Activated CD8-positive, alpha-beta T cell treated with anti-CD3 and anti-CD28 coated beads for 36 hours (primary cell): ENCODE measurements around the gene HMG20A. TPM values are rescaled to one million over a fixed set of nuclear protein-coding genes. Genes with fewer than 3 reads are reported as not detected.

Source experiments
- ATAC-seq: fragments of 200-7000 bp; cut with Tn5 transposase; one replicate; pipeline ENCODE4 v1.10.0; 2021; ENCODE audit warnings: mild to moderate bottlenecking, moderate library complexity
- CTCF ChIA-PET: fragments of 350-600 bp; sonication (Branson Sonifier 250); formaldehyde crosslinking; loops from one replicate; lab custom pipeline; 2021; ENCODE audit warnings: antibody characterized with exemption; lab: Charles Lee
- POLR2A ChIA-PET: fragments of 350-600 bp; sonication (Branson Sonifier 250); formaldehyde crosslinking; loops from one replicate; lab custom pipeline; 2021; ENCODE audit warnings: antibody characterized with exemption; lab: Charles Lee
- DNase-seq: peaks from one replicate; pipeline ENCODE4 v3.0.0-alpha.2; 2020
- H3K27ac Mint-ChIP-seq: one replicate; pipeline ENCODE4 v1.8.0; 2021; ENCODE audit warnings: mild to moderate bottlenecking, mixed read lengths
- H3K27me3 Mint-ChIP-seq: one replicate; pipeline ENCODE4 v1.8.0; 2021; ENCODE audit warnings: mixed read lengths
- H3K36me3 Mint-ChIP-seq: one replicate; pipeline ENCODE4 v1.8.0; 2021; ENCODE audit warnings: low read depth, mixed read lengths
- H3K4me1 Mint-ChIP-seq: one replicate; pipeline ENCODE4 v1.8.0; 2021; ENCODE audit warnings: low read depth, mixed read lengths
- H3K4me3 Mint-ChIP-seq: one replicate; pipeline ENCODE4 v1.8.0; 2021; ENCODE audit warnings: mild to moderate bottlenecking, moderate library complexity, mixed read lengths
- H3K9me3 Mint-ChIP-seq: one replicate; pipeline ENCODE4 v1.8.0; 2021; ENCODE audit warnings: mixed read lengths
- intact Hi-C: fragments of 100-400 bp; cut with micrococcal nuclease; formaldehyde crosslinking; loops from one replicate; pipeline ENCODE4 v1.10.0; 2022
- total RNA-seq, 2 experiments: library from RNA; stranded (reverse); gene quantifications; one replicate each; pipeline ENCODE4 v1.2.3, GENCODE V29; 2021
- TF ChIP-seq, protein P1 (sequence below): fragments of 200-600 bp; IDR thresholded peaks from one replicate; pipeline ENCODE4 v1.8.0; 2022; ENCODE audit warnings: antibody characterized with exemption, mild to moderate bottlenecking

HMG20A gene
- total RNA-seq, 2 experiments from 2014 or later = 44.4 to 44.9 TPM

DNA sequence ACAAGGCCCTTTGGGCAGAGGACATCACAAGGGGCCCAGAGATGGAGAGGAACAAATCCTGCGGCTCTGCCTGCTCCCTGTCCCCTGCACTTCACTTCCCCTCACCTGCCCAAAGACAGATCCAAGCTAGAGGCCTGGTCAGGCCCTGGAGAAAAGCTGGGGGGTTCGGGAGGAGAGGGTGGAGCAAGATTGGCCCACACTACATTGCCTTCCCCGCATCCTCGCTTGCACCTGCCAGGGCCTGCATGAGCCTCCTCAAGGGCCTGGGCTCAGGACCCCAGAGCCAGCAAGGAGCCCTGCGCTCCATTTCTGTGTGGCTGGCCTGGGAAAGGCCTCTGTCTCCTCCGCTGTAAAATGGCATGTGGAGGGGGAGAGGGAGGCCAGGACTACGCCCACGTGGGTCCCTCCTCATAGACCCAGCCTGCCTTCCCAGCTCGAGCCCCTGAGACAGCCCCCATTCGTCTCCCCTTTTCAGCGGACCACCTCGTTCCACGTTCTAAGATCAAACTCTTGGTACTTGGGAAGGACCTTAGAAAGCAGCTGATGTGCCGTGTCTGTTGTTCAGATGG lies 106.0 kb downstream of the HMG20A start:
- H3K36me3 Mint-ChIP-seq = no peaks in the 10 kb centered on the region
- H3K4me3 Mint-ChIP-seq = no peak overlapping the region
- no peaks in the 10 kb centered on the region for H3K27me3 Mint-ChIP-seq
- CTCF ChIA-PET = no interaction called here
- POLR2A ChIA-PET = no interaction called here
- no peak for DNase-seq
- intact Hi-C loops = no loop called here
- ATAC-seq = no peak
- TF ChIP-seq, protein P1, sequence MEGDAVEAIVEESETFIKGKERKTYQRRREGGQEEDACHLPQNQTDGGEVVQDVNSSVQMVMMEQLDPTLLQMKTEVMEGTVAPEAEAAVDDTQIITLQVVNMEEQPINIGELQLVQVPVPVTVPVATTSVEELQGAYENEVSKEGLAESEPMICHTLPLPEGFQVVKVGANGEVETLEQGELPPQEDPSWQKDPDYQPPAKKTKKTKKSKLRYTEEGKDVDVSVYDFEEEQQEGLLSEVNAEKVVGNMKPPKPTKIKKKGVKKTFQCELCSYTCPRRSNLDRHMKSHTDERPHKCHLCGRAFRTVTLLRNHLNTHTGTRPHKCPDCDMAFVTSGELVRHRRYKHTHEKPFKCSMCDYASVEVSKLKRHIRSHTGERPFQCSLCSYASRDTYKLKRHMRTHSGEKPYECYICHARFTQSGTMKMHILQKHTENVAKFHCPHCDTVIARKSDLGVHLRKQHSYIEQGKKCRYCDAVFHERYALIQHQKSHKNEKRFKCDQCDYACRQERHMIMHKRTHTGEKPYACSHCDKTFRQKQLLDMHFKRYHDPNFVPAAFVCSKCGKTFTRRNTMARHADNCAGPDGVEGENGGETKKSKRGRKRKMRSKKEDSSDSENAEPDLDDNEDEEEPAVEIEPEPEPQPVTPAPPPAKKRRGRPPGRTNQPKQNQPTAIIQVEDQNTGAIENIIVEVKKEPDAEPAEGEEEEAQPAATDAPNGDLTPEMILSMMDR = no peak
- no peaks in the 10 kb centered on the region for H3K9me3 Mint-ChIP-seq
- H3K4me1 Mint-ChIP-seq = no peaks in the 10 kb centered on the region
- no peak overlapping the region for H3K27ac Mint-ChIP-seq

DNA sequence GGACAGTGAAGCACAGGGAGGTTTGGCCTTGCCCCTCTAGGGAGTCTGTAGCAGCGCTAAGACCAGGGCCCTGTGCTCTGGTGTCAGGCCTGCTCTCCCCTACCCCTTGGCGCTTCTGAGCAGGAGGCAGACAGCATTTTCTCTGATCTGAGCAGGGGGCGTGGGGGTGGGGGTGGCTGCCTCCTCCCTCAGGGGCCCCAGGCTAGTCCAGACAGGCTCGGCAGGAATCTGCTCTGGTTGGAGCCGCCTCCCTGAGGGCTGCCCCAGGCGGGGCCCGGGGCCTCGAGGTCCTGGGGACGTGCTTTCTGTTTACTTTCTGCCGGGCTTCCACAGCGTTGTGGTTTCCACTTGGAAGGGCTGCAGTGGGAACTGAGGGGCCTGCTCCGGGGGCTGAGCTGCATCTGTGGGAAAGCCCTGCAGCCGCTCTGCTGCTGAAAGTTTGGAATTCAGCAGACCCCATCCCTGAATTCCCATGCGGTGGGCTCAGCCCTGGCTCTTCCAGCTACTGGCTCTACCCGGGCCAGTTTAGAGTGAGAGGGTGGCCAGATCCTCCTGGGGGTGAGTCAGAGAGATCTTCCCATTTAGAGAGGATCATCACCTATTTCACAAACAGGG lies 106.6 kb downstream of the HMG20A start:
- intact Hi-C loops = no loop called here
- H3K4me1 Mint-ChIP-seq = no peaks in the 10 kb centered on the region
- TF ChIP-seq, protein P1 = no peak
- no peaks in the 10 kb centered on the region for H3K27me3 Mint-ChIP-seq
- ChIA-PET CTCF (interaction anchor here (1.1 kb wide), 1 partner anchor 16 kb away, joined by 5 read pairs; no protein-coding TSS in a partner anchor), POLR2A (interaction anchor here (0.6 kb wide), 1 partner anchor 129 kb away, joined by 3 read pairs; no protein-coding TSS in a partner anchor)
- ATAC-seq = no peak
- no peak for DNase-seq
- H3K9me3 Mint-ChIP-seq = no peaks in the 10 kb centered on the region
- no peak overlapping the region for H3K27ac Mint-ChIP-seq
- H3K4me3 Mint-ChIP-seq = no peak overlapping the region
- no peaks in the 10 kb centered on the region for H3K36me3 Mint-ChIP-seq

DNA sequence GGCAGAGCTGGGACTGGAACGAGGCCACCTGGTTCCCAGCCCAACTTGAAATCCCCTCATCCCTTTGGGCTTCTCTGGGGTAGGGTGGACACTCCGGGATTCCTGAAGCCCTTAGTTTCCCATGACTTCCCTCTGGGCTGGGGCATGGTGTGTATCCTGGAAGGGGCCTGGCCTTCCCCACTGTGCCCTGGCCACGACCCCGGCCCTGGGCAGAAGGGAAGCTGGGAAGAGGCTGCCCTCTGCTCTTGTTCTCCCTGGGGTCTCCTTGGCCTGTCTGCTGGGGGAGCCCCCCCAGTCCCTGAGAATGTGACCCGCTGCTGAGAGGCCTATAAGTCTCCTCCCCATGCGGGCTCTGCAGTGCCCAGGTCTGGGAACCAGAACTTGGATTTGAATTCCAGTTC lies 107.1 kb downstream of the HMG20A start:
- DNase-seq (no peak), ATAC-seq (no peak)
- Mint-ChIP-seq H3K36me3 (no peaks in the 10 kb centered on the region), H3K9me3 (no peaks in the 10 kb centered on the region), H3K27me3 (no peaks in the 10 kb centered on the region), H3K27ac (no peak overlapping the region), H3K4me3 (no peak overlapping the region), H3K4me1 (no peaks in the 10 kb centered on the region)
- POLR2A ChIA-PET = interaction anchor here (0.6 kb wide), 1 partner anchor 129 kb away, joined by 3 read pairs; no protein-coding TSS in a partner anchor
- TF ChIP-seq, protein P1 = no peak
- CTCF ChIA-PET = interaction anchor here (1.1 to 1.2 kb wide), 2 partner anchors 16 to 410 kb away, joined by 3 to 5 read pairs; no protein-coding TSS in a partner anchor
- intact Hi-C loops = no loop called here

DNA sequence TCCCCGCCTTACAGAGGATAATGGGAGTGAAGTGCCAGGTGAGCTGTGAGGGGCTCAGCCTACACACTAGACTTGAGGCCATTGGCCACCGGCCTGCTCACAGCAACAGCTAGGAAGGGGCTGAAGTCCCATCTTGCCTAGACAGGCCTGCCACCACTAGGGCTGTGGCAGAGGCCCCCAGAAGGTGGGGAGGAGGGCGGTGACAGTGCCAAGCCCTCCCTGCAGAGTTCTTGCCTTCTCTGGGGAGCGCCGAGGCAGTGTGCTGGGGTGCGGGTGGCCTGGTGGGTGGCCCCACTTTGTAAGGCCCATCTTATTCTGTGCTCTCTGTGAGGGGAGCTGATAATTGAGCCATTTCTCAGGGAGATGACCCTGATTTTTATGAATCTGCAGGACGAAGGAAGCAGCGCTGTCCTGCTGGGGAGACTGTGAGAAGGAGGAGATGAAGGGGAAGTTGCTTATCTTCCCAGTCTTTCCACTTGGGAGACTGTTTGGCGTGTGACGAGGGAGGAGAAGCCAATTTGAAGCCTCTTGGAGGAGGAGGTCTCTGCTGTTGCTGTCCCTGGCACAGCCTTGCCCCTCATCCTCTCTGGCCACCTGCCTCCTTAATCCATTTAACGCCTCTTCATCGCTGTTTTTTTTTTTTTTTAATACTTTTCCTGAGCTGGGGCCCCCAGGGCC lies 107.7 kb downstream of the HMG20A start:
- TF ChIP-seq, protein P1 = no peak
- Mint-ChIP-seq H3K27me3 (no peaks in the 10 kb centered on the region), H3K27ac (no peak overlapping the region), H3K4me3 (no peak overlapping the region), H3K4me1 (no peaks in the 10 kb centered on the region), H3K9me3 (no peaks in the 10 kb centered on the region), H3K36me3 (no peaks in the 10 kb centered on the region)
- intact Hi-C loops = no loop called here
- DNase-seq = no peak
- ATAC-seq = no peak
- POLR2A ChIA-PET = no interaction called here
- CTCF ChIA-PET = interaction anchor here (1.1 to 1.2 kb wide), 2 partner anchors 15 to 410 kb away, joined by 3 to 5 read pairs; no protein-coding TSS in a partner anchor

DNA sequence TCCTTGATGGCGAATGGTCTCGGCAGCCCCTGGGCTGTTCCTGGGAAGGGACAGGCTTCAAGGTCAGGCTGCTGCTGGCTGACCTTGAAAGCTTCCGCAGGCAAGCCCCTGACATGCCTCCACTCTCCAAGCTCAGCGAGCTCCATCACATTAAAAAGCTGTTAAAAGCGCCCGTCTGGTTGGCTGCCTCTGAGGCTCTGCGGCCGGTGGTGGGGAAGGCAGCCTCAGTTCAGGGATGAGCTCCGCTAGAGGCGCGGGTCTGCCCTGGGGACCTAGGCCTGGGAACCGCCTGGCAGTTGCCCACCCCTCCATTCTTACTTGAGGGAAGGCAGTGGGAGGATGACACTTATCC lies 108.3 kb downstream of the HMG20A start:
- no peak for ATAC-seq
- intact Hi-C loops = no loop called here
- CTCF ChIA-PET = interaction anchor here (1.2 to 1.4 kb wide), 2 partner anchors 14 to 411 kb away, joined by 3 to 7 read pairs; no protein-coding TSS in a partner anchor

More for the DNA sequence above, 108.3 kb downstream of the HMG20A start:
- Mint-ChIP-seq H3K27ac (no peak overlapping the region), H3K27me3 (no peaks in the 10 kb centered on the region), H3K9me3 (no peaks in the 10 kb centered on the region), H3K4me3 (no peak overlapping the region), H3K4me1 (no peaks in the 10 kb centered on the region), H3K36me3 (no peaks in the 10 kb centered on the region)
- POLR2A ChIA-PET = no interaction called here
- DNase-seq = no peak
- TF ChIP-seq, protein P1 = no peak
